ENCODE measurements around the gene EPS8L3. TPM values are rescaled to one million over a fixed set of nuclear protein-coding genes. Genes with fewer than 3 reads are reported as not detected.
A peak's percentile ranks its signal among the peaks of the same experiment; 100 is the strongest.
"Not testable (repeated sequence)": the region's sequence is repeated elsewhere in the genome, so short reads cannot be mapped to it uniquely, and the experiment has no call there.

EPS8L3 gene
- total and polyA plus RNA-seq, 10 of the 15 experiments (the other 5 are each of a cell fraction or from before 2014, with no cell fraction given) = not detected

DNA sequence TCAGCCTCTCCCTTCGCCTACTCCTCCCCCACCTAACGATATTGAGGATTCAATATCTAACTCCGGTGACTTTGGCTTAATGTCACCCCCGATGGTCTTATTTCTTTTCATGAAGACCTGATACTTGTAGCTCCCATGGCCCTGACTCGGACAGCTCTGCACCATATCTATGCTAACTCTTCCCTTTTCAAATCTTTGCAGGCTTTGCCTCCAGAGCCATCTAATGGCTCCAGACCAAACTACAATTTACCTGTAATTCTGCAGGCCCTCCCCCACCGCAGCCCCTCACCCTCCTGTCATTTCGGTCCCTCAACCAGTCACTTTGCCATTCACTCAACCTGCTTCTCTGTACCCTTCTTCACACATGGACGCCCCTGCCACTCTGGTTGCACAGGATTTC, 59.5 kb downstream of the EPS8L3 start:
- H3K9ac ChIP-seq (ENCODE audit: control insufficient read depth, insufficient read depth, low read length) = no peak overlapping the region
- no peak overlapping the region for H3K4me2 ChIP-seq (ENCODE audit: control insufficient read depth, insufficient read depth)
- H3K4me3 ChIP-seq = no peak overlapping the region
- no peaks in the 10 kb centered on the region for H4K20me1 ChIP-seq (ENCODE audit: control insufficient read depth, insufficient read depth)
- TF ChIP-seq CTCF (IDR thresholded peaks at IDR 0.05 in 2 of 3, conservative IDR thresholded peaks at IDR 0.05 in 1 of 3; ENCODE audit: control insufficient read depth in 2 of 3, extremely low read depth in 1 of 3, insufficient read depth in 1 of 3, low read depth in 3 of 3, low read length in 3 of 3) = peak in 1 of 3 experiments; percentile 6; a peak in 2 of 6 replicates
- 0 out of 2 replicates have a peak, but pooled peaks have one; percentile 21 for TF ChIP-seq RAD21 (IDR thresholded peaks at IDR 0.05; ENCODE audit: insufficient read depth, low read depth, low read length)
- no peak for TF ChIP-seq PBX3 (IDR thresholded peaks at IDR 0.05; ENCODE audit: insufficient replicate concordance, low read depth, low read length)
- in situ Hi-C loops (cut with MboI) = no loop called here
- peaks cover 1% of the 10 kb centered on the region; the same call in 2 of the 3 replicates for H3K9me3 ChIP-seq (replicated peaks; ENCODE audit: control insufficient read depth, insufficient read depth, low read length)
- DNase-seq (ENCODE audit: low read depth, low spot score) = no peak
- ChIA-PET POLR2A (no interaction called here), SMC1A (ENCODE audit: uncharacterized antibody, unreplicated experiment) (no interaction called here), CTCF (interaction anchor here (0.6 to 0.9 kb wide), 3 partner anchors 61 to 66 kb away, joined by 3 read pairs; no protein-coding TSS in a partner anchor), RAD21 (ENCODE audit: unreplicated experiment) (interaction anchor here (1.0 kb wide), 1 partner anchor 64 kb away, joined by 3 read pairs; no protein-coding TSS in a partner anchor)
- no peaks in the 10 kb centered on the region for H3K4me1 ChIP-seq (ENCODE audit: control insufficient read depth, insufficient read depth, low read length)
- 55% methylated on average over 8 of the region's 8 CpGs for WGBS (ENCODE audit: insufficient coverage, insufficient replicate concordance, low lambda C conversion rate, missing lambda C conversion rate)
- no TSS peak for BruUV-seq (replicated peaks)
- no peak overlapping the region for H2AFZ ChIP-seq (ENCODE audit: control insufficient read depth, low read depth, low read length)
- no peak overlapping the region for H3K27ac ChIP-seq (ENCODE audit: control insufficient read depth, insufficient read depth)
- H3K79me2 ChIP-seq (ENCODE audit: control insufficient read depth, insufficient read depth, low read length) = no peaks in the 10 kb centered on the region
- no peak for FAIRE-seq
- no peaks in the 10 kb centered on the region for H3K36me3 ChIP-seq (ENCODE audit: control insufficient read depth in 2 of 2, insufficient read depth in 2 of 2, low read length in 1 of 2)
- no peak for ATAC-seq
- H3K27me3 ChIP-seq (replicated peaks in 1 of 2; ENCODE audit: control insufficient read depth in 2 of 2, insufficient read depth in 2 of 2, low read length in 1 of 2) = no peaks in the 10 kb centered on the region
- intact Hi-C loops (cut with micrococcal nuclease; ENCODE audit: unreplicated experiment) = no loop called here

DNA sequence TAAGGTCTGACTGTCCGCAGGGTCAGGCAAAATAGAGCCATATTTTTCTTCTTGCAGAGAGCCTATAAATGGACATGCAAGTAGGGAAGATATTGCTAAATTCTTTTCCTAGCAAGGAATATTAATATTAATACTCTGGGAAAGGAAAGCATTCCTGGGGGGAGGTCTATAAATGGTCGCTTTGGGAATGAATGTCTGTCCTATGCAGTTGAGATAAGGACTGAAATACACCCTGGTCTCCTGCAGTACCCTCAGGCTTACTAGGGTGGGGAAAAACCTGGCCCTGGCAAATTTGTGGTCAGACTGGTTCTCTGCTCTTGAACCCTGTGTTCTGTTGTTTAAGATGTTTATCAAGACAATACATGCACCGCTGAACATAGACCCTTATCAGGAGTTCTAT, 60.8 kb downstream of the EPS8L3 start:
- H3K79me2 ChIP-seq (ENCODE audit: control insufficient read depth, insufficient read depth, low read length); ATAC-seq; H3K4me3 ChIP-seq; DNase-seq (ENCODE audit: low read depth, low spot score); RAD21 ChIA-PET (ENCODE audit: unreplicated experiment); H3K9me3 ChIP-seq (replicated peaks; ENCODE audit: control insufficient read depth, insufficient read depth, low read length); H3K4me1 ChIP-seq (ENCODE audit: control insufficient read depth, insufficient read depth, low read length); in situ Hi-C loops (cut with MboI); H3K4me2 ChIP-seq (ENCODE audit: control insufficient read depth, insufficient read depth); intact Hi-C loops (cut with micrococcal nuclease; ENCODE audit: unreplicated experiment); H3K36me3 ChIP-seq (ENCODE audit: control insufficient read depth in 2 of 2, insufficient read depth in 2 of 2, low read length in 1 of 2); H3K9ac ChIP-seq (ENCODE audit: control insufficient read depth, insufficient read depth, low read length); SMC1A ChIA-PET (ENCODE audit: uncharacterized antibody, unreplicated experiment); H3K27ac ChIP-seq (ENCODE audit: control insufficient read depth, insufficient read depth); H4K20me1 ChIP-seq (ENCODE audit: control insufficient read depth, insufficient read depth); FAIRE-seq; H2AFZ ChIP-seq (ENCODE audit: control insufficient read depth, low read depth, low read length); BruUV-seq (replicated peaks); CTCF ChIA-PET; H3K27me3 ChIP-seq (replicated peaks in 1 of 2; ENCODE audit: control insufficient read depth in 2 of 2, insufficient read depth in 2 of 2, low read length in 1 of 2); POLR2A ChIA-PET: not testable (repeated sequence)
- WGBS (ENCODE audit: insufficient coverage, insufficient replicate concordance, low lambda C conversion rate, missing lambda C conversion rate) = 70% methylated on average over 3 of the region's 3 CpGs

Other genes starting within 250 kb of the EPS8L3 start
Only the 7 nearest of the 11 such genes appear.
- 0.23 and 0.38 TPM in 2 replicates for gene GNAT2, start 144.3 kb downstream of the EPS8L3 start, total RNA-seq (2014; rRNA removed)
- gene GNAT2, start 144.3 kb downstream of the EPS8L3 start, total RNA-seq (2014; rRNA removed; fragmentation: Illumina TruSeq; extraction: Trizol) = 0.31 and 0.69 TPM in 2 replicates
- gene GNAT2, start 144.3 kb downstream of the EPS8L3 start, total RNA-seq (2021) = 0.85 and 0.92 TPM in 2 replicates
- gene GNAT2, start 144.3 kb downstream of the EPS8L3 start, polyA plus RNA-seq (2011; rRNA removed) = 0.30 and 0.54 TPM in 2 replicates
- gene GNAT2, start 144.3 kb downstream of the EPS8L3 start, polyA plus RNA-seq (2014; fragmentation: Illumina TruSeq; extraction: Trizol) = 0.26 and 0.59 TPM in 2 replicates
- gene GNAT2, start 144.3 kb downstream of the EPS8L3 start, polyA plus RNA-seq (2014; fragmentation: Nextera tagmentation; extraction: Ambion mirVana) = under 1 TPM; 0.08 to 0.77 TPM
- gene GNAT2, start 144.3 kb downstream of the EPS8L3 start, polyA plus RNA-seq (2014; rRNA removed) = 0.28 and 0.36 TPM in 2 replicates
- 1 to 10 TPM in 1 of 2 experiments, under 1 TPM in 1; 0.46 to 1.3 TPM for gene GNAT2, start 144.3 kb downstream of the EPS8L3 start, polyA plus RNA-seq (2016; fragmentation: Nextera tagmentation; extraction: Ambion mirVana)
- gene AMPD2, start 144.1 kb downstream of the EPS8L3 start, total RNA-seq (2014; rRNA removed) = 43.4 and 49.9 TPM in 2 replicates
- 19.0 and 19.5 TPM in 2 replicates for gene AMPD2, start 144.1 kb downstream of the EPS8L3 start, total RNA-seq (2014; rRNA removed; fragmentation: Illumina TruSeq; extraction: Trizol)
- 66.5 and 75.9 TPM in 2 replicates for gene AMPD2, start 144.1 kb downstream of the EPS8L3 start, total RNA-seq (2021)
- gene AMPD2, start 144.1 kb downstream of the EPS8L3 start, polyA plus RNA-seq (2011; rRNA removed) = 9.9 and 30.0 TPM in 2 replicates
- 11.8 and 30.9 TPM in 2 replicates for gene AMPD2, start 144.1 kb downstream of the EPS8L3 start, polyA plus RNA-seq (2014; fragmentation: Illumina TruSeq; extraction: Trizol)
- gene AMPD2, start 144.1 kb downstream of the EPS8L3 start, polyA plus RNA-seq (2014; fragmentation: Nextera tagmentation; extraction: Ambion mirVana) = 1 to 10 TPM; 2.0 to 3.0 TPM
- 40.9 and 44.4 TPM in 2 replicates for gene AMPD2, start 144.1 kb downstream of the EPS8L3 start, polyA plus RNA-seq (2014; rRNA removed)
- 10 to 100 TPM; 31.8 to 33.1 TPM for gene AMPD2, start 144.1 kb downstream of the EPS8L3 start, polyA plus RNA-seq (2016; fragmentation: Nextera tagmentation; extraction: Ambion mirVana)
- gene GSTM4, start 107.8 kb downstream of the EPS8L3 start, total RNA-seq (2014; rRNA removed) = 14.3 and 15.1 TPM in 2 replicates
- gene GSTM4, start 107.8 kb downstream of the EPS8L3 start, total RNA-seq (2014; rRNA removed; fragmentation: Illumina TruSeq; extraction: Trizol) = 13.6 and 14.5 TPM in 2 replicates
- 20.4 and 21.4 TPM in 2 replicates for gene GSTM4, start 107.8 kb downstream of the EPS8L3 start, total RNA-seq (2021)
- 23.0 and 37.2 TPM in 2 replicates for gene GSTM4, start 107.8 kb downstream of the EPS8L3 start, polyA plus RNA-seq (2011; rRNA removed)
- 25.8 and 31.7 TPM in 2 replicates for gene GSTM4, start 107.8 kb downstream of the EPS8L3 start, polyA plus RNA-seq (2014; fragmentation: Illumina TruSeq; extraction: Trizol)
- gene GSTM4, start 107.8 kb downstream of the EPS8L3 start, polyA plus RNA-seq (2014; fragmentation: Nextera tagmentation; extraction: Ambion mirVana) = 10 to 100 TPM; 16.9 to 17.0 TPM
- 25.3 and 26.8 TPM in 2 replicates for gene GSTM4, start 107.8 kb downstream of the EPS8L3 start, polyA plus RNA-seq (2014; rRNA removed)
- 10 to 100 TPM; 25.6 to 27.7 TPM for gene GSTM4, start 107.8 kb downstream of the EPS8L3 start, polyA plus RNA-seq (2016; fragmentation: Nextera tagmentation; extraction: Ambion mirVana)
- gene GSTM2, start 95.9 kb downstream of the EPS8L3 start, total RNA-seq (2014; rRNA removed) = 10.5 and 11.4 TPM in 2 replicates
- 9.9 and 13.5 TPM in 2 replicates for gene GSTM2, start 95.9 kb downstream of the EPS8L3 start, total RNA-seq (2014; rRNA removed; fragmentation: Illumina TruSeq; extraction: Trizol)
- 21.6 and 23.3 TPM in 2 replicates for gene GSTM2, start 95.9 kb downstream of the EPS8L3 start, total RNA-seq (2021)
- 4.8 and 8.3 TPM in 2 replicates for gene GSTM2, start 95.9 kb downstream of the EPS8L3 start, polyA plus RNA-seq (2011; rRNA removed)
- gene GSTM2, start 95.9 kb downstream of the EPS8L3 start, polyA plus RNA-seq (2014; fragmentation: Illumina TruSeq; extraction: Trizol) = 31.8 and 32.0 TPM in 2 replicates
- gene GSTM2, start 95.9 kb downstream of the EPS8L3 start, polyA plus RNA-seq (2014; fragmentation: Nextera tagmentation; extraction: Ambion mirVana) = 10 to 100 TPM; 29.6 to 30.4 TPM
- gene GSTM2, start 95.9 kb downstream of the EPS8L3 start, polyA plus RNA-seq (2014; rRNA removed) = 28.1 and 32.3 TPM in 2 replicates
- 10 to 100 TPM; 12.7 to 17.1 TPM for gene GSTM2, start 95.9 kb downstream of the EPS8L3 start, polyA plus RNA-seq (2016; fragmentation: Nextera tagmentation; extraction: Ambion mirVana)
- 16.0 and 16.6 TPM in 2 replicates for gene GSTM1, start 76.1 kb downstream of the EPS8L3 start, total RNA-seq (2014; rRNA removed)
- gene GSTM1, start 76.1 kb downstream of the EPS8L3 start, total RNA-seq (2014; rRNA removed; fragmentation: Illumina TruSeq; extraction: Trizol) = 21.3 and 21.4 TPM in 2 replicates
- gene GSTM1, start 76.1 kb downstream of the EPS8L3 start, total RNA-seq (2021) = 32.4 and 33.5 TPM in 2 replicates
- 21.0 and 38.6 TPM in 2 replicates for gene GSTM1, start 76.1 kb downstream of the EPS8L3 start, polyA plus RNA-seq (2011; rRNA removed)
- 40.9 and 60.1 TPM in 2 replicates for gene GSTM1, start 76.1 kb downstream of the EPS8L3 start, polyA plus RNA-seq (2014; fragmentation: Illumina TruSeq; extraction: Trizol)
- gene GSTM1, start 76.1 kb downstream of the EPS8L3 start, polyA plus RNA-seq (2014; fragmentation: Nextera tagmentation; extraction: Ambion mirVana) = 10 to 100 TPM; 66.7 to 75.6 TPM
- 36.6 and 39.1 TPM in 2 replicates for gene GSTM1, start 76.1 kb downstream of the EPS8L3 start, polyA plus RNA-seq (2014; rRNA removed)
- gene GSTM1, start 76.1 kb downstream of the EPS8L3 start, polyA plus RNA-seq (2016; fragmentation: Nextera tagmentation; extraction: Ambion mirVana) = 10 to 100 TPM; 54.1 to 56.6 TPM
- 0.28 TPM in 1 of 2 replicates, not detected in the other for gene GSTM5, start 51.7 kb downstream of the EPS8L3 start, total RNA-seq (2014; rRNA removed)
- 0.13 and 0.18 TPM in 2 replicates for gene GSTM5, start 51.7 kb downstream of the EPS8L3 start, total RNA-seq (2014; rRNA removed; fragmentation: Illumina TruSeq; extraction: Trizol)
- gene GSTM5, start 51.7 kb downstream of the EPS8L3 start, total RNA-seq (2021) = 0.26 and 0.40 TPM in 2 replicates
- 0.10 and 0.23 TPM in 2 replicates for gene GSTM5, start 51.7 kb downstream of the EPS8L3 start, polyA plus RNA-seq (2011; rRNA removed)
- 0.34 and 0.92 TPM in 2 replicates for gene GSTM5, start 51.7 kb downstream of the EPS8L3 start, polyA plus RNA-seq (2014; fragmentation: Illumina TruSeq; extraction: Trizol)
- under 1 TPM; 0.24 to 0.32 TPM for gene GSTM5, start 51.7 kb downstream of the EPS8L3 start, polyA plus RNA-seq (2014; fragmentation: Nextera tagmentation; extraction: Ambion mirVana)
- 0.19 and 0.27 TPM in 2 replicates for gene GSTM5, start 51.7 kb downstream of the EPS8L3 start, polyA plus RNA-seq (2014; rRNA removed)
- under 1 TPM in 1 of 2 experiments, not detected in 1; 0.37 TPM for gene GSTM5, start 51.7 kb downstream of the EPS8L3 start, polyA plus RNA-seq (2016; fragmentation: Nextera tagmentation; extraction: Ambion mirVana)
- not detected in 2 replicates for gene GSTM3, start 22.9 kb downstream of the EPS8L3 start, total RNA-seq (2014; rRNA removed)
- not detected in 2 replicates for gene GSTM3, start 22.9 kb downstream of the EPS8L3 start, total RNA-seq (2014; rRNA removed; fragmentation: Illumina TruSeq; extraction: Trizol)
- not detected in 2 replicates for gene GSTM3, start 22.9 kb downstream of the EPS8L3 start, total RNA-seq (2021)
- not detected in 2 replicates for gene GSTM3, start 22.9 kb downstream of the EPS8L3 start, polyA plus RNA-seq (2011; rRNA removed)
- not detected in 2 replicates for gene GSTM3, start 22.9 kb downstream of the EPS8L3 start, polyA plus RNA-seq (2014; fragmentation: Illumina TruSeq; extraction: Trizol)
- not detected for gene GSTM3, start 22.9 kb downstream of the EPS8L3 start, polyA plus RNA-seq (2014; fragmentation: Nextera tagmentation; extraction: Ambion mirVana)
- gene GSTM3, start 22.9 kb downstream of the EPS8L3 start, polyA plus RNA-seq (2014; rRNA removed) = not detected in 2 replicates
- gene GSTM3, start 22.9 kb downstream of the EPS8L3 start, polyA plus RNA-seq (2016; fragmentation: Nextera tagmentation; extraction: Ambion mirVana) = not detected

Data from GM12878 (cell line).